GM12891 (cell line): Measurements from ENCODE around the gene IARS1.

Source experiments
- DNase-seq: peaks from one replicate; pipeline ENCODE4 v3.0.0; 2011; ENCODE audit warnings: low spot score; ENCODE audit not compliant: insufficient read length
- FAIRE-seq: peaks from 2 replicates; lab custom pipeline; 2011; peaks lifted over from hg19 to GRCh38; lab: Jason Lieb, UNC
- PAX5 ChIP-seq: IDR thresholded peaks from 2 replicates; pipeline ENCODE4 v1.6.1; 2011; ENCODE audit warnings: low read length, moderate library complexity, mild to moderate bottlenecking; ENCODE audit not compliant: insufficient read depth, severe bottlenecking
- POLR2A ChIP-seq: IDR thresholded peaks from 2 replicates; pipeline ENCODE4 v1.6.1; 2011; ENCODE audit warnings: low read depth, low read length, control low read depth
- POLR2AphosphoS5 ChIP-seq: IDR thresholded peaks from 2 replicates; pipeline ENCODE4 v1.6.1; 2011; ENCODE audit warnings: low read depth, low read length, control low read depth
- POU2F2 ChIP-seq: IDR thresholded peaks from 2 replicates; pipeline ENCODE4 v1.6.1; 2011; ENCODE audit warnings: low read depth, mild to moderate bottlenecking, control low read depth, low read length, moderate library complexity
- SPI1 ChIP-seq: IDR thresholded peaks from 2 replicates; pipeline ENCODE4 v1.6.1; 2011; ENCODE audit warnings: low read depth, low read length, control low read depth
- TAF1 ChIP-seq: IDR thresholded peaks from 2 replicates; pipeline ENCODE4 v1.6.1; 2011; ENCODE audit warnings: low read depth, low read length, control low read depth

IARS1 gene

GRCh38 chr9:92298036-92298435, 4.5 kb upstream of the IARS1 start:
- DNase-seq (no peak), FAIRE-seq (no peak)
- TF ChIP-seq PAX5 (no peak), SPI1 (no peak), TAF1 (no peak), POLR2AphosphoS5 (no peak), POLR2A (no peak), POU2F2 (no peak)

GRCh38 chr9:92297611-92298010, 4.1 kb upstream of the IARS1 start:
- no peak for FAIRE-seq
- TF ChIP-seq SPI1 (no peak), POU2F2 (no peak), POLR2A (no peak), POLR2AphosphoS5 (no peak), TAF1 (no peak), PAX5 (no peak)
- DNase-seq = no peak

GRCh38 chr9:92295827-92296258, 2.3 kb upstream of the IARS1 start:
- peak; percentile 48; the same call in 1 of the 2 replicates for TF ChIP-seq POLR2A
- no peak for TF ChIP-seq POLR2AphosphoS5
- peak; percentile 40 for FAIRE-seq
- no peak for DNase-seq

GRCh38 chr9:92295240-92295790, 1.8 kb upstream of the IARS1 start:
- no peak for FAIRE-seq
- DNase-seq = no peak
- no peak for TF ChIP-seq POLR2A
- TF ChIP-seq PAX5 = no peak
- no peak for TF ChIP-seq POLR2AphosphoS5
- TF ChIP-seq POU2F2 = no peak
- TF ChIP-seq TAF1 = no peak
- no peak for TF ChIP-seq SPI1

GRCh38 chr9:92294297-92294676, 790 bp upstream of the IARS1 start:
- TF ChIP-seq POU2F2 = no peak
- DNase-seq = no peak
- peak; percentile 5 for FAIRE-seq

- no peak for TF ChIP-seq POLR2AphosphoS5
- no peak for TF ChIP-seq POLR2A
- TF ChIP-seq SPI1 = no peak
- no peak for TF ChIP-seq TAF1
- TF ChIP-seq POU2F2 = no peak
- no peak for TF ChIP-seq PAX5
- FAIRE-seq (no peak), DNase-seq (no peak)
These were observed 482 bp downstream of the IARS1 start for GRCh38 chr9:92293075-92293354.

DNA sequence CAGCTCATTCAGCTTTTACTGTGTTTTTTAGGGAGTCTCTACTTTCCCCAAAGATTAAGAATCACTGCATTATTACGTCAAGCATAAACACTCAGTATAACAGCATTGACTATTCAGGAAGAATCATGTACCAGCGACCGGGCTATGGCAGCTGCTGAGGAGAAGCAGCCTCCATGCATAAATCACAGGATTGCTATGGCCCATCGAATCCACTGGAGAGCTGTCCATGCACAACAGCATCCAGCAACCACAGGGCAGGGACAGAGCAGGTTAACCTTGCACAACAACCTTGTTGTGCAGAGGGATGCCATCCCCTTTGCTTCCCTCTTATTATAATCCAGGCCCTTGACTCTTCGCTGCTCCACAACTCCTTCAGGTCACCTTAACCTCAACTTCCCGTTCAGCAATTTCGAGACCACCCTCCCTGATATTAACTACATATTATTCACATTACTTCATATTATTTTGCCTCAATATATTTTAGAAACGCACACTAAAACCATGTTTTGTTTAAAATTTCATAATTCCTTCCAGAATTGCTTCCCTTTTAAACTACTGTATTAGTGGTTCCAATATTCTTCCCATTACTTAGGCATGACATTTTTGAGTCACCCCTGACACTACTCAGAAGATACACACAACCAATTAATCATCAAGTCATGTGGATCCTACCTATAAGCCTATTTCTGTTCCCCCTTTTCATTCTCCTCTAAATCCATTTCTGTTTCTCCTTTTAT, 991 bp downstream of the IARS1 start:
- DNase-seq (no peak), FAIRE-seq (peak; percentile 55)
- TF ChIP-seq SPI1 (no peak), POU2F2 (no peak), PAX5 (no peak), TAF1 (no peak), POLR2AphosphoS5 (no peak), POLR2A (no peak)

GRCh38 chr9:92291577-92291976, 1.9 kb downstream of the IARS1 start:
- TF ChIP-seq POLR2AphosphoS5 = no peak
- TF ChIP-seq POU2F2 = no peak
- TF ChIP-seq POLR2A = no peak
- no peak for TF ChIP-seq PAX5
- no peak for TF ChIP-seq TAF1
- no peak for TF ChIP-seq SPI1
- no peak for FAIRE-seq
- no peak for DNase-seq

DNA sequence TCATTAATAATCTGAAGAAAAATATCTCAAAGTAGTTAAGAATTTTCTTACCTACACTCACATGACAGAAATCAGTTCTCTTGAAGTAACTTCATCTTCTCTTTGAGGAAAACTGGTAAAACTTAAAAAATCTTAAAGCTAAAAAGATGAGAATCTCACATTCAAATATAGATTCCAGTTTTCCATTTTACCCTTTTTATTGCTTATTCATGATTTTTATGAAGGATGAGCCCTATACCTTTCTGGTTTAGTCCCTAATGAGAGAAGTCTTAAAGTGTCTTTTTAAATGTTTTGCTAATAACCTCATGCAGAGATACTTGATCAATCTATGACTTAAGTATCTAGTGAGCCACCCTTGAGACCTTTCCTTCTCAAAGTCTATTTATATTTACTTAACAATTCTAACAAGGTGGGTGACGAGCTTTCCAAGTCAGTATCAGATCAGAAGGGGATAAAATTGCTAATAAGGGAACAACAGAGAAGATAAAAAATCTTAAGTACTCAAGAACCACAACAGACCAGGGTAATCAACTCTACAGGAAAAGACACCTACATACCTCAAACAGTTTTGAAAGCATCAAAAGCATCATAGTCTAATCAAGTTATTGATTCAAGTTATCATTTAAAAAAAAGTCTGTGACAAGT, 2.6 kb downstream of the IARS1 start:
- DNase-seq = no peak
- FAIRE-seq = no peak
- TF ChIP-seq POU2F2 (no peak), SPI1 (no peak), PAX5 (no peak), POLR2AphosphoS5 (no peak), TAF1 (no peak), POLR2A (no peak)
